Suprapubic skin (tissue), 4 donors: ENCODE data around the gene GPC5.

Experiments
- CTCF ChIP-seq, 2 donors: fragments of 200-600 bp in 1 of 2; fragments of 450-650 bp in 1 of 2; sonication (generic) in 1 of 2; IDR thresholded peaks; one replicate each; pipeline ENCODE4 v1.5.1; 2016 to 2019; ENCODE audit warnings: antibody characterized with exemption in 2 of 2, mild to moderate bottlenecking in 1 of 2, moderate library complexity in 1 of 2
- EP300 ChIP-seq: sonication (generic); formaldehyde crosslinking; IDR thresholded peaks from one replicate; pipeline ENCODE4 v1.6.1; 2017; ENCODE audit warnings: antibody characterized with exemption
- POLR2A ChIP-seq, 2 donors: fragments of 450-650 bp; IDR thresholded peaks; one replicate each; pipeline ENCODE4 v1.6.1; 2017; ENCODE audit warnings: antibody characterized with exemption in 2 of 2, mild to moderate bottlenecking in 2 of 2, moderate library complexity in 2 of 2
- POLR2AphosphoS5 ChIP-seq, 3 donors: sonication (generic); formaldehyde crosslinking; IDR thresholded peaks; one replicate each; pipeline ENCODE4 v1.6.1; 2017; ENCODE audit warnings: antibody characterized with exemption in 3 of 3

GRCh38 chr13:91816263-91816807, 417.9 kb downstream of the GPC5 start:
- TF ChIP-seq CTCF (IDR thresholded peaks at IDR 0.05): no peak
- no peak for TF ChIP-seq POLR2A (IDR thresholded peaks at IDR 0.05)
- no peak for TF ChIP-seq EP300
- no peak for TF ChIP-seq POLR2AphosphoS5 (IDR thresholded peaks at IDR 0.05)
